ENCODE measurements around the gene H2BK1. TPM values are rescaled to one million over a fixed set of nuclear protein-coding genes. Genes with fewer than 3 reads are reported as not detected.
A peak's percentile ranks its signal among the peaks of the same experiment; 100 is the strongest.

Gene H2BK1
- total RNA-seq, 6 experiments from 2014 or later, result not detected

GRCh38 chr7:151237244-151238189, 27.2 kb upstream of the H2BK1 start:
- Mint-ChIP-seq H3K27me3 (ENCODE audit: insufficient read depth) (peaks cover 10% of the 10 kb centered on the region), H3K9me3 (no peaks in the 10 kb centered on the region), H3K4me3 (no peak overlapping the region), H3K4me1 (ENCODE audit: low read depth) (peaks cover 28% of the 10 kb centered on the region), H3K27ac (no peak overlapping the region), H3K36me3 (ENCODE audit: low read depth) (peaks cover 26% of the 10 kb centered on the region)
- no peak for DNase-seq
- no peak for TF ChIP-seq CTCF (IDR thresholded peaks at IDR 0.05)

- H3K36me3 Mint-ChIP-seq (ENCODE audit: low read depth), result peaks cover 26% of the 10 kb centered on the region
- DNase-seq, result no peak
- no peak overlapping the region for H3K4me3 Mint-ChIP-seq
- peaks cover 10% of the 10 kb centered on the region for H3K27me3 Mint-ChIP-seq (ENCODE audit: insufficient read depth)
- no peaks in the 10 kb centered on the region for H3K9me3 Mint-ChIP-seq
- H3K4me1 Mint-ChIP-seq (ENCODE audit: low read depth), result peaks cover 37% of the 10 kb centered on the region
- no peak for TF ChIP-seq CTCF (IDR thresholded peaks at IDR 0.05)
- H3K27ac Mint-ChIP-seq, result no peak overlapping the region
Observed at GRCh38 chr7:151236406-151236805, 26.1 kb upstream of the H2BK1 start.

GRCh38 chr7:151235091-151235787, 25.0 kb upstream of the H2BK1 start:
- H3K36me3 Mint-ChIP-seq (ENCODE audit: low read depth), result peaks cover 22% of the 10 kb centered on the region
- H3K4me1 Mint-ChIP-seq (ENCODE audit: low read depth), result peaks cover 44% of the 10 kb centered on the region
- no peak for TF ChIP-seq CTCF (IDR thresholded peaks at IDR 0.05)
- peaks cover 10% of the 10 kb centered on the region for H3K27me3 Mint-ChIP-seq (ENCODE audit: insufficient read depth)
- no peak overlapping the region for H3K27ac Mint-ChIP-seq
- H3K9me3 Mint-ChIP-seq, result no peaks in the 10 kb centered on the region
- no peak for DNase-seq
- H3K4me3 Mint-ChIP-seq, result 0 out of 2 replicates have a peak overlapping the region, but pooled peaks have one; percentile 26

GRCh38 chr7:151233804-151234203, 23.5 kb upstream of the H2BK1 start:
- peaks cover 44% of the 10 kb centered on the region for H3K4me1 Mint-ChIP-seq (ENCODE audit: low read depth)
- peak overlapping the region; percentile 99 for H3K4me3 Mint-ChIP-seq
- H3K27me3 Mint-ChIP-seq (ENCODE audit: insufficient read depth), result peaks cover 7% of the 10 kb centered on the region
- H3K27ac Mint-ChIP-seq, result peak overlapping the region; percentile 99
- H3K9me3 Mint-ChIP-seq, result no peaks in the 10 kb centered on the region
- peaks cover 19% of the 10 kb centered on the region for H3K36me3 Mint-ChIP-seq (ENCODE audit: low read depth)
- DNase-seq, result no peak
- no peak for TF ChIP-seq CTCF (IDR thresholded peaks at IDR 0.05)

GRCh38 chr7:151232917-151233701, 22.8 kb upstream of the H2BK1 start:
- peak overlapping the region; percentile 99 for H3K27ac Mint-ChIP-seq
- H3K4me3 Mint-ChIP-seq, result peak overlapping the region; percentile 99
- H3K36me3 Mint-ChIP-seq (ENCODE audit: low read depth), result peaks cover 19% of the 10 kb centered on the region
- H3K4me1 Mint-ChIP-seq (ENCODE audit: low read depth), result peaks cover 49% of the 10 kb centered on the region
- TF ChIP-seq CTCF (IDR thresholded peaks at IDR 0.05), result no peak
- DNase-seq, result peak; percentile 85
- no peaks in the 10 kb centered on the region for H3K9me3 Mint-ChIP-seq
- peaks cover 4% of the 10 kb centered on the region for H3K27me3 Mint-ChIP-seq (ENCODE audit: insufficient read depth)
